Coronary artery (tissue), 2 donors: Measurements from ENCODE around the gene PHF2.

ENCODE experiments used
- DNase-seq: peaks from one replicate; pipeline ENCODE4 v3.0.0-alpha.2; 2017; ENCODE audit warnings: low spot score
- H3K27ac ChIP-seq, 2 donors: fragments of 200-600 bp; sonication (generic); one replicate each; pipeline ENCODE4 v1.5.1; 2016 to 2019
- H3K4me3 ChIP-seq: fragments of 200-600 bp; sonication (generic); 2 replicates; pipeline ENCODE4 v1.5.1; 2016; ENCODE audit warnings: mild to moderate bottlenecking, moderate library complexity
- CTCF ChIP-seq: fragments of 200-600 bp; sonication (generic); IDR thresholded peaks from one replicate; pipeline ENCODE4 v1.5.1; 2019; ENCODE audit warnings: antibody characterized with exemption

Gene PHF2

GRCh38 chr9:93600504-93600903, 24.1 kb downstream of the PHF2 start:
- no peak overlapping the region for H3K4me3 ChIP-seq
- DNase-seq, result peak; percentile 65

GRCh38 chr9:93601063-93601462, 24.7 kb downstream of the PHF2 start:
- no peak overlapping the region for H3K27ac ChIP-seq
- peak; percentile 49 for DNase-seq
- no peak for TF ChIP-seq CTCF
- H3K4me3 ChIP-seq, result no peak overlapping the region

More at GRCh38 chr9:93600504-93600903, 24.1 kb downstream of the PHF2 start:
- H3K27ac ChIP-seq, result no peak overlapping the region
- no peak for TF ChIP-seq CTCF

GRCh38 chr9:93601666-93602065, 25.3 kb downstream of the PHF2 start:
- peak; percentile 49 for DNase-seq
- no peak overlapping the region for H3K4me3 ChIP-seq
- no peak overlapping the region for H3K27ac ChIP-seq
- TF ChIP-seq CTCF, result no peak

GRCh38 chr9:93603011-93603410, 26.6 kb downstream of the PHF2 start:
- no peak for TF ChIP-seq CTCF
- DNase-seq, result peak; percentile 58
- Histone ChIP-seq H3K27ac (no peak overlapping the region), H3K4me3 (no peak overlapping the region)

- peak overlapping the region in 1 of 2 donors; percentile 0 for H3K27ac ChIP-seq
- H3K4me3 ChIP-seq, result no peak overlapping the region
- TF ChIP-seq CTCF, result no peak
- DNase-seq, result peak; percentile 58
Measured at GRCh38 chr9:93603906-93604326, 27.5 kb downstream of the PHF2 start.

- Histone ChIP-seq H3K4me3 (no peak overlapping the region), H3K27ac (no peak overlapping the region)
- TF ChIP-seq CTCF, result no peak
- no peak for DNase-seq
Measured at GRCh38 chr9:93606187-93606586, 29.8 kb downstream of the PHF2 start.

- H3K27ac ChIP-seq, result no peak overlapping the region
- no peak overlapping the region for H3K4me3 ChIP-seq
- TF ChIP-seq CTCF, result no peak
- DNase-seq, result no peak
Measured at GRCh38 chr9:93610206-93610605, 33.8 kb downstream of the PHF2 start.
